Stimulated activated CD8-positive, alpha-beta memory T cell treated with anti-CD3 and anti-CD28 coated beads, Interleukin-4, amount 100 ng/mL, for 4 hours (primary cell): ENCODE measurements around the gene BCL2L11.

ENCODE experiments used
- DNase-seq, 2 donors: peaks; one replicate each; pipeline ENCODE4 v3.0.0-alpha.2; 2020; ENCODE audit warnings: low read depth in 2 of 2, low spot score in 1 of 2

Gene BCL2L11

DNA sequence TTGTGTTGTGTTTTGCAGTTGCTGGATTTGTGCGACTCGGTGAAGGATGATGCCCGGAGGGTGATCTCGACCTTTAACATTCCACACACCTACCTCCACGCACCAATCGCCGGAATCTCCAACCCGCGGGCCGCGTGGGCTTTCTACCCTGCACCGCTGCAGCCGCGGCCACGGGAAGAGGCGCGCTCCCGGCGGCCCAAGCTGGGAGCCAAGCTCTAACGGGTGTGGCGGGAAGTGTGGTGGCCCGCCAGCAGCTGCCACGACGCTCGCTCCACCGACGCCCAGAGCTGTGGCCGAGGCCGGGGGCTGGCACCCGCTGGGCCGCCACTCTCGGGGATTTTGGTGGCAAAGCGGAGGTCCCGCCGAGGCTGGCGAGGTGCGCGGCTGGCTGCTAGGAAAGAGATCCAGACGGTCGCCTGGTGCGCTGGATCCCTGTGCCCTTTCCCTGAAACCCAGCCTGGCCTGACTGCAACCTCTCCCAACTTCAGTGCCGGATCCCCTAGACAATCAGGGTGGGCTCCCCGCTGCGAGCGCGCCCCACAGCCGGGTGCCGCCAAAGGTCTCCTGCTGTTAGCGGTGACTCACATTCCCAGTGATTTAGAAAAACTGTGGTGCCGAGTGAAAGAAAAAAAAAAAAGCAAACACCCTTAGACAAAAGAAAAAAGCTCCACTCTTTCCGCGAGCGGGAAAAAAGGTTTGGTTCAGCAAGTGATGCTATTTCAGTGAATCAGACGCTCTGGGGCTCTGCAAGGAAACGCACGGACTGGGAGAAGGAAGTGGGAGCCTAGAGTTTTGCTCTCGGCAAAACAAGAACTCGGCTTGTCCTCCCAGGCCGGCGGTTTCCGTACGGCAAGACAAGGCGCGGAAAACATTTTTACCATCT is 2.9 kb upstream of the BCL2L11 start:
- DNase-seq, result no peak

GRCh38 chr2:111118481-111118980 is 2.2 kb upstream of the BCL2L11 start:
- no peak for DNase-seq

DNA sequence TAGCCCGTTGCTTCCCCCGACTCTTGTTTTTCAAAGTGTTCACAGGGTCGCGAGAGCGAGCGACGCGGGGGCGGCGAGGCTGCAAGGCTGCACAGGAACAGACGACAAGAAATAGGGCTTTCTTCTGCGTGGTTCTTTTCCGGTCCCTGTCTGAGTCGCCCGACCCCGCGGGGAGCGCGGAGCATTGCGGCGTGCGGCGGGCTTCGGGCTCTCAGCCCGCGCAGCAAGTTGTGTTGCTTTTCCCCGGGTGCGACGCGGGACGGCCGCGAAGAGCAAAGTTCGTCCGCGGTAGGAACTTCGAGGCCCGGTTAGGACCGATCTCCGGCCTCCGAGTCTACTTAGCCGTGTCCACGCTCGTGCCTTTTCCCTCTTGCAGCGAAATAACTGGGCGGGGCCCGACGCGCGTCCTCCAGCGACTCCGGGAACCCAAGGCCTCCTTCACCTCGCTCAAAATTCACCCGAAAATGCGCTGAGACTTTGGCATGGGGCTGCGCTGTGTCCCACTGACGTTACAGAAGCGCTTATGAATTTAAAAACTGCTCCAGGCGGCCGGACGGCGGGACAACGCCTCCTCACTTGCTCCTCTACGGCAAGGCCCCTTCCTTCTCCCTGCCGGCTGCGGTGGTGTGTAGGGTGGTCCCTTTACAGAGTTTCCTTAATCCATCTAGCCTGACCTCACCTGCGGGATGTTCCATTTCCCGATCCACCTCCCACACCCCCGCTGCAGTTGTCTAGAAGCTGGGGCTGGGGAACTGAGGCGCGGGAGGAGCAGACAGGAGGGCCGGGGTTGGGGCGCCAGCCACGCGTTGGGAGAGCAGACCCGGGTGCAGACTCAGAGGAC is 1.5 kb upstream of the BCL2L11 start:
- DNase-seq, result peak in 1 of 2 donors; percentile 26

DNA sequence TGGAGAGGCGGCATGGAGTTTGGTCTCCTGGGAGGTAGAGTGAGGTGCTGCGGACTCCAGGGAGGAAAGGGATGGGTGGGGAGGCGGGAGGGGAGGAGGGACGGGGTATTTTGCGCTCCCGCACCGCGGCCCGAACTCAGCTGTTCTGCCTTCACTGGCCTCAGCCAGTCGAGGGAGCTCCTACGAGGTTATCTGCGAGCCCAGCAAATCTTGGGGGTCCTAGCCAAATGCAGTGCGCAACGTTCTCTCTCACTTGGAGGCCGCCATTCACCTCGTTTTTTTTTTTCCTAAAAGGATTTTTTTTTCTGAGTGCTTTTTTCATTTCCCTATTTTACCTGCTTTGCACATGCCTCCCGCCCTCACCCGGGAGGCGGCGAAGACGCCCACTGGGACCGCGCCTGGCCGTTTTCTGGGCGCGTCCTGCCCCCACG is 877 bp upstream of the BCL2L11 start:
- DNase-seq, result no peak

- peak in 1 of 2 donors; percentile 18 for DNase-seq
Measured at GRCh38 chr2:111121028-111121827, 514 bp downstream of the BCL2L11 start.

DNA sequence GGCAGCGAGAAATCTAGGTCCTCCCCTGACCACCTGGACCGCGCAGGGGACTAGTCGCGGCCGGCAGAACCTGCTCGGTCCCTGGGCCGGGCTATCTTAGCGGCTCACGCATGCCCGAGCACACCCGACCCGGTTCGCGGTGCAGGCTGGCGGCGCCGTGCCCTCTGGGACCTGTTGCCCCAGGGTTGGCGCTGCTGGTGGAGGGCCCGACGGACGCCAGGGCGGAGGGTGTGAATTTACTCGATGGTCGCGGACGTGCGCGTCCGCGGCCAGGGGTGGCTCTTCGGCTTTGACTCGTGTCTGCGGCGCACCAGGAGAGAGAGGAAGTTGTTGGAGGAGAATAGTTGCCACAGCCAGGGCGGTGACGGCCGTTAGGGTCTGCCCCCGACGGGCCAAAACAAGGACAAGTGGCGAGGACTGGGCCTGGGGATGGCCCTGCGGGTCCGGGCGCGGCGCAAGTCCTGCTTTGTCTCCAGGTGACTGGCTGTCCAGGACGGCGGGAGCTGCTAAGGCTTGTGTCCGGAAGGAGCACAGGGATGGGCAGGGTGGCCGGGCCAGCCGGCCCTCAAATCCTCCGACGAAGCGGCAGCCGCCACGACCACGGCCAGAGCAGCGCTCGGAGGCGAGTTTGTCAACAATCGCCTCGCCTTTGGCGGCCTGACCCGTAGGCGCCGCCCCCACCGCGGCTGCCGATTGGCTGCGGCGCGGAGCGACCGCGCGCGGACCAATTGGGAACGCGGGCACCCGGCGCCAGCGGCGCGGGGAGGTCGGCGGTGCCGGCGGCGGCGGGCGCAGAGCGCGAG is 1.3 kb downstream of the BCL2L11 start:
- DNase-seq, result peak in 1 of 2 donors; percentile 61

DNA sequence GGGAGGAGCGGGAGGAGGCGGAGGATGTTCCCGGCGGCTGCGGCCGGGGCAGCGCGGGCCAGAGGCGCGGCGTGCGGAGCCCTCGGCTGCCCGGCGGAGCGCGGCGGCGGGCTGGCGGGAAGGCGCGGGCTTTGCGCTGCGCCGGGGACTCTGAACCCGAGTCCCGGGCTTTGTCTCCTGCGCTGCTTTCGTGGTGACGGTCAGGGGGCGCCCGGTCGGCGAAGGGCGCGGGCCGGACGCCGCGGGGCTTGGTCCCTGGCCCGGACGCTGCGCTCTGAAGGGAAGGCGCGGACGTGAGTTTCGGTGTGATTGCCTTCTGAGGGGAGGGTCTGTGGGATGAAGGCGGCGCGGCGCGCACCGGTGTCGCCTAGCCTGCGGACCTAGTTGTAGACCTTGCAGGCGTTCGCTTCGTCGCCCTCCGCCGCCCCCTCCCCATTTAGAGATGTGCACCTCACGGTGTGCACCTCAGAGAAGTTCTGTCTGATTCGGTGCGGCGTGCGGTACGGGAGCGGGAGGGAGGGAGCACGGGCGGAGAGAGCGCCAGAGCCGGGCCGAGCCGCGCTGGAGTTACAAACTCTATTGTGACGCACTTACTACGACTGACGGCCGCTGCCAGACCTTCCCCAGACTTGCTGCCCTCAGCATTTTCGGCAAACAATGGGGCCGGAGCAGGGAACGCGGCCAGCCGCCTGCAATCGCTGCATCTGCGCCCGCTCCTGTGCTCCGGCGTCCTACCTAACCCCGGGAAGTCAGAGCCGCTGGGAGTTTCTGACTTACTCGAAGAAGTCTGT is 2.1 kb downstream of the BCL2L11 start:
- DNase-seq, result no peak

GRCh38 chr2:111123751-111124150 is 3.0 kb downstream of the BCL2L11 start:
- no peak for DNase-seq

GRCh38 chr2:111126581-111126980 is 5.9 kb downstream of the BCL2L11 start:
- DNase-seq, result no peak

DNA sequence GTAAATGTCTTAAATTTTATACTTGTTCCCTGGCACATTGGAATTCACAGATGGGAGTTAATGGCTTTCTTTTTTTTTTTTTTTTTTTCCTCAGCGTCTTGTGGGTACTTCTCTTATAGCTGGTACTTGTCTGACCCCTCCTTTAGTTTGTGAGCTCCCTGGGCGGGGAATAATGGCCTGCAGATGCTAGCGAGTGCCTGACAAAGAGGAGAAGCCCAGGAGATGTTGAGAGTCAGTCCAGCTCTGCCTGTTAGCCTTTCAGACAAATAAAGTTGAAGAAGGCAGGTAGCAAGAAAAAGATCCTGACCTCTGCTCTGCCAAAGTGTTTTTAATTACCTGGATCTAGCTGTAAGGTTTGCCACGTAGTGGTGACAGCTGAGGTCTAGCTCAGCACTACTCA is 6.6 kb downstream of the BCL2L11 start:
- no peak for DNase-seq

DNA sequence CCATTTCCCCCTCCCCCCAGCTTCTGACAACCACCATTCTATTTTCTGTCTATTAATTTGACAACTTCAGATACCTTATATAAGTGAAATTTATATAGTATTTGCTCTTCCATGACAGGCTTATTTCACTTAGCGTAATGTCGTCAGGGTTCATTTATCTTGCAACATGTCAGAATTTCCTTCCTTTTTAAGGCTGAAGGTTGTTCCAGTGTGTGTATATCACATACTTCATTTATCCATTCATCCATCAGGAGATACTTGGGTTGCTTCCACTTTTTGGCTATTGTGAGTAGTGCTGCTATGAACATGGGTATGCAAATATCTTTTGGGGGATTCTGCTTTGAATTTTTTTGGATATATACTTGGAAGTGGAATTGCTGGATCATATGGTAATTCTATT is 7.4 kb downstream of the BCL2L11 start:
- no peak for DNase-seq

- no peak for DNase-seq
Measured at GRCh38 chr2:111133603-111134002, 12.9 kb downstream of the BCL2L11 start.

GRCh38 chr2:111134055-111134454 is 13.3 kb downstream of the BCL2L11 start:
- DNase-seq, result no peak

GRCh38 chr2:111135237-111135909 is 14.7 kb downstream of the BCL2L11 start:
- DNase-seq, result no peak

DNA sequence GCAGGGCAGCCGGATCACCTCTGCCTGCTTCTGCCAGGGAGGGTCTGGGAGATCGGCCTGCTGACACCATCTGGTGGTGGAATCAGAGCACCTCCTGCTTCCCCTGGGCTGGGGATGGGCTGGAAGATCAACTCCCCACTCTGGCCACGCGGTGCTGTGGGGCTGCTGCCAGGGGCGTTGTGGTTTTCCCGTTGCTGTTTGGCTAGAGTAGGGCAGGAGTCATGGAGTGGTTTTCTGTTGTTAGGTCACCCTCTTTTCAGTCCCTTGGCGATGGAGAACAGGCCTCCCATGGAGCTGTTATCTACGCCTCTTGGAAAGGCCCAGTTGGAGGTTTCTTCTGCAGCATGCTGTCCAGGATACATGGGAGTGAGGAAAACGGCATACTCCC is 15.2 kb downstream of the BCL2L11 start:
- DNase-seq, result no peak

- no peak for DNase-seq
Measured at GRCh38 chr2:111138839-111139238, 18.1 kb downstream of the BCL2L11 start.

- no peak for DNase-seq
Measured at GRCh38 chr2:111139637-111140317, 19.1 kb downstream of the BCL2L11 start.

DNA sequence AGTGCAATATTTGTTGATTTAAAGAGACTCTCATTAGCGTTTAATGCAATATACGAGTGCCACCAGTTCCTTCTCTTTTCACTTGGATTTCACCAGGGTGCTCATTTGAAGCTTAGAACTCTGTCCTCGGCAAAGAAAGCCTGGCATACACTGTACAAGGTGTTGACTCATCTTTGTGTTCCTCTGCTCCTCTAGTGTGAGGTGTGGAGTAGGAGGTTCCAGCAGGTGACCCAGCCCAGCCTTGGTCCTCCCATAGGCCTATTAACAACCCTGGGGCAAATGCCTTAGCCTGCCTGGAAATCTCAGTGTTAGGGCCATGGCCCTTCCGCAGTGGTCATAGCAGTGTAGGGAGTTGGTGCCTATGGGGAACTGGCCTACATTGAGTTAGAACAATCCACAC is 20.1 kb downstream of the BCL2L11 start:
- DNase-seq, result no peak
